Nephron progenitor cell (in vitro differentiated cells): ENCODE measurements around the gene TMBIM4.

Experiments
- DNase-seq: peaks from one replicate; pipeline ENCODE4 v3.0.0; 2021
- H3K27ac Mint-ChIP-seq: 2 replicates; pipeline ENCODE4 v1.8.0; 2021; ENCODE audit warnings: mild to moderate bottlenecking, moderate library complexity, mixed read lengths
- H3K27me3 Mint-ChIP-seq: 2 replicates; pipeline ENCODE4 v1.8.0; 2021; ENCODE audit warnings: mild to moderate bottlenecking, low read depth, mixed read lengths; ENCODE audit not compliant: poor library complexity
- H3K36me3 Mint-ChIP-seq: 2 replicates; pipeline ENCODE4 v1.8.0; 2021; ENCODE audit warnings: low read depth, mixed read lengths
- H3K4me1 Mint-ChIP-seq: 2 replicates; pipeline ENCODE4 v1.8.0; 2021; ENCODE audit warnings: mixed read lengths
- H3K4me3 Mint-ChIP-seq: 2 replicates; pipeline ENCODE4 v1.8.0; 2021; ENCODE audit warnings: mild to moderate bottlenecking, moderate library complexity, mixed read lengths
- H3K9me3 Mint-ChIP-seq: 2 replicates; pipeline ENCODE4 v1.8.0; 2021; ENCODE audit warnings: mild to moderate bottlenecking, moderate library complexity, mixed read lengths
- TF ChIP-seq, protein P1 (sequence below): fragments of 200-600 bp; sonication (generic); IDR thresholded peaks from 2 replicates; pipeline ENCODE4 v1.5.0; 2021; ENCODE audit warnings: antibody characterized with exemption

Gene TMBIM4

DNA sequence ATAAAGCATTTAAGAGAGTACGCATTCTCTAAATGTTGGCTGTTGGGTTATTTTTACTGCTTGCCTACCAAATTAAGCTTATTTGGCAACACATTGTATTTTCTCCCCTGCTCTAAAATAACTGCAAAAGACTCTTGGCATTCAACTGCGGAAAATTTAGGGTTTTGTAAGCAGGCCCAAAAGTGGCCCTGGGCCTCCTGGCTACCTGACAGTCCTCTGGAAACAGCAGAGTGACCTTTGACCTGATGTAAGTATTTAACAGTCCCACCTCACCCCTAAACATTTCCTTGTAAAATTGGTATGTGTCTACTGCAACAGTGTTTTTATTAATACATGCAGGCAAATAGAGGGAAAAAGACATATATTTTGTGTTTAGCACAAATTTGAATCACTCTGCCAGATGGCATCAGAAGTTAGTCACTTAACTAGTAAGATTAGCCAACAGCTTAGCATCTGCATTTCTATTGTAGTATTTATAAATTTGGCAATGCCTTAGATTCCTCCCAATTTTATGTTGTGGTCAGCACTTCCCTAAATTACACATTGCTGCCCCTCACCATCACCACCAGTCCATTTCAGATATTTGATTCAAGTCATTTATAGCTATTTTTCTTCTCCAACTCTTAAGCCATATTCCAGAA is 50.4 kb downstream of the TMBIM4 start:
- Mint-ChIP-seq H3K36me3 (peaks cover 32% of the 10 kb centered on the region), H3K27ac (no peak overlapping the region), H3K27me3 (no peaks in the 10 kb centered on the region), H3K9me3 (peaks cover 13% of the 10 kb centered on the region), H3K4me3 (no peak overlapping the region), H3K4me1 (peaks cover 19% of the 10 kb centered on the region)
- DNase-seq: no peak
- TF ChIP-seq, protein P1, sequence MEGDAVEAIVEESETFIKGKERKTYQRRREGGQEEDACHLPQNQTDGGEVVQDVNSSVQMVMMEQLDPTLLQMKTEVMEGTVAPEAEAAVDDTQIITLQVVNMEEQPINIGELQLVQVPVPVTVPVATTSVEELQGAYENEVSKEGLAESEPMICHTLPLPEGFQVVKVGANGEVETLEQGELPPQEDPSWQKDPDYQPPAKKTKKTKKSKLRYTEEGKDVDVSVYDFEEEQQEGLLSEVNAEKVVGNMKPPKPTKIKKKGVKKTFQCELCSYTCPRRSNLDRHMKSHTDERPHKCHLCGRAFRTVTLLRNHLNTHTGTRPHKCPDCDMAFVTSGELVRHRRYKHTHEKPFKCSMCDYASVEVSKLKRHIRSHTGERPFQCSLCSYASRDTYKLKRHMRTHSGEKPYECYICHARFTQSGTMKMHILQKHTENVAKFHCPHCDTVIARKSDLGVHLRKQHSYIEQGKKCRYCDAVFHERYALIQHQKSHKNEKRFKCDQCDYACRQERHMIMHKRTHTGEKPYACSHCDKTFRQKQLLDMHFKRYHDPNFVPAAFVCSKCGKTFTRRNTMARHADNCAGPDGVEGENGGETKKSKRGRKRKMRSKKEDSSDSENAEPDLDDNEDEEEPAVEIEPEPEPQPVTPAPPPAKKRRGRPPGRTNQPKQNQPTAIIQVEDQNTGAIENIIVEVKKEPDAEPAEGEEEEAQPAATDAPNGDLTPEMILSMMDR: no peak

DNA sequence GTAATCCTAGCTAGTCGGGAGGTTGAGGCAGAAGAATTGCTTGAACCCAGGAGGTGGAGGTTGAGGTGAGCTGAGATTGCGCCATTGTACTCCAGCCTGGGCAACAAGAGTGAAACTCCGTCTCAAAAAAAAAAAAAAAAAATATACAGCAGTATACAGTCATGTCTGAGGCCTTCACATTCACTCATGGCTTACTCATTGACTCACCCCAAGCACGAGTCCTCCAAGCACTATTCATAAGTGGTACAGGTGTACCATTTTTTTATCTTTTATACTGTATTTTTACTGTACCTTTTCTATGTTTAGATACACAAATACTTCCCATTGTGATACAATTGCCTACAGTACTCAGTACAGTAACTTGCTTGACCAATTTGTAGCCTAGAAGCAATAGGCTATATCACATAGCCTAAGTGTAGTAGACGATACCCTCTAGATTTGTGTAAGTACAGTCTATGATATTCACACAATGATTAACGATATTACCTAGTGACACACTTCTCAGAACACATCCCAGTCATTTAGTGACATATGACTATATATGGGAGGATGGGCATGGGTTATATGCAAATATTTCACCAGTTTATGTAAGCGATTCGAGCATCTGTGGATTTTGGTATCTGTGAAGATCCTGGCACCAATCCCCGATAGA is 51.4 kb downstream of the TMBIM4 start:
- H3K4me1 Mint-ChIP-seq: peaks cover 19% of the 10 kb centered on the region
- no peak overlapping the region for H3K4me3 Mint-ChIP-seq
- no peaks in the 10 kb centered on the region for H3K27me3 Mint-ChIP-seq
- no peak for DNase-seq
- TF ChIP-seq, protein P1: no peak
- no peak overlapping the region for H3K27ac Mint-ChIP-seq
- peaks cover 28% of the 10 kb centered on the region for H3K36me3 Mint-ChIP-seq
- peaks cover 23% of the 10 kb centered on the region for H3K9me3 Mint-ChIP-seq

DNA sequence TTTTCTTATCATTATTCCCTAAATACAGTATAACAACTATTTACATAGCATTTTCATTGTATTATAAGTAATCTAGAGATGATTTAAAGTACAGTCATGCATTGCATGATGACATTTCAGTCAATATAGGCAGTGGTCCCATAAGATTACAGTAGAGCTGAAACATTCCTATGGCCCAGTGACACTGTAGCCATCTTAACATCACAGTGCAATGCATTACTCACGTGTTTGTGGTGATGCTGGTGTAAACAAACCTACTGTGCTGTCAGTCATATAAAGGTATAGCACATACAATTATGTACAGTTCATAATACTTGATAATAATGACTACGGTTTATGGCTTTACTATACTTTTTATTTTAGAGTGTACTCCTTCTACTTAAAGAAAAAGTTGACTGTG is 52.6 kb downstream of the TMBIM4 start:
- H3K36me3 Mint-ChIP-seq: peaks cover 20% of the 10 kb centered on the region
- no peak for DNase-seq
- no peak overlapping the region for H3K4me3 Mint-ChIP-seq
- TF ChIP-seq, protein P1: no peak
- peaks cover 31% of the 10 kb centered on the region for H3K9me3 Mint-ChIP-seq
- H3K27ac Mint-ChIP-seq: no peak overlapping the region
- H3K27me3 Mint-ChIP-seq: no peaks in the 10 kb centered on the region
- H3K4me1 Mint-ChIP-seq: peaks cover 27% of the 10 kb centered on the region

DNA sequence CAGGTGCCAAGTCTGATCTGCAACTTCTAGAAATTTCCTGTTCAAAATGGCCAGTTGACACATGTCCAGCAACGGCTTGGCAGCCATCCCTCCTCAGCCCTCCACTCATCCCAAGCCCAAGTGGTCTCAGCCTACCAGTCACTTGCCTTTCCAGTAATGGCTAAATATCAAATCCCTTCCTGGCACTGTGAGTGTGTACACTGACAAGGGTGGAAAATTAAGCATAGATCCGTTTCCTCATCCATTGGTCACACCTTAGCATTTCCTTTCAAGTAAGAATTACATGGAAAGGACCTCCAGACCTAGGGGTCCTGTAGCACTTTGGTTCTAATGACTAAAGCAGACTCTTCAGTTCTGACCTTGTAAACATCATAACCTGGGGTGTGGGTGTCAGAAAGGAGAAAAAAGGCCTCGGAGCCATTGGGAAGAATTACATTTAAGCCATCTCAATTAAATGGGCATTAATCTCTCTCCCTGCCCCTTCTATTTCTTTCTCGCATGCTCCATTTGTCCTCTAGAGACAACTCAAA is 54.7 kb downstream of the TMBIM4 start:
- peak overlapping the region; percentile 9 for H3K4me3 Mint-ChIP-seq
- peaks cover 33% of the 10 kb centered on the region for H3K9me3 Mint-ChIP-seq
- H3K27me3 Mint-ChIP-seq: no peaks in the 10 kb centered on the region
- peaks cover 14% of the 10 kb centered on the region for H3K36me3 Mint-ChIP-seq
- TF ChIP-seq, protein P1: no peak
- DNase-seq: no peak
- peak overlapping the region; percentile 36 for H3K27ac Mint-ChIP-seq
- peaks cover 45% of the 10 kb centered on the region for H3K4me1 Mint-ChIP-seq

DNA sequence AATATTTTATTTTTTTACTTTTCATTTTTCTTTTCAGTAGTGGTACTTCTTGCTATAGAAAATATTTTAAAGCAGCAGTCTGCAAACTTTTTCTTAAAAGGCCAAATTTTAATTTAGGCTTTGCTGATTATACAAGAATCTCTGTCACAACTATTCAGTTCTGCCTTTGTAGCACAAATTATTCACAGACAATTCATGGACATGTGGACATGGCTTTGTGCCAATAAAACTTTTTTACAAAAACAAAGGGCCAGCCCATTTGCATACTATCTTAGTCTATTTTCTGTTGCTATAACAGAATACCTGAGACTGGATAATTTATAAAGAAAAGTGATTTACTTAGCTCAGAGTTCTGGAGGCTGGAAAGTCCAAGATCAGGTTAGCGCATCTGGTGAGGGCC is 56.3 kb downstream of the TMBIM4 start:
- DNase-seq: no peak
- Mint-ChIP-seq H3K36me3 (peaks cover 14% of the 10 kb centered on the region), H3K4me3 (no peak overlapping the region), H3K9me3 (peaks cover 33% of the 10 kb centered on the region), H3K27ac (no peak overlapping the region), H3K4me1 (peaks cover 48% of the 10 kb centered on the region), H3K27me3 (no peaks in the 10 kb centered on the region)
- TF ChIP-seq, protein P1: no peak

DNA sequence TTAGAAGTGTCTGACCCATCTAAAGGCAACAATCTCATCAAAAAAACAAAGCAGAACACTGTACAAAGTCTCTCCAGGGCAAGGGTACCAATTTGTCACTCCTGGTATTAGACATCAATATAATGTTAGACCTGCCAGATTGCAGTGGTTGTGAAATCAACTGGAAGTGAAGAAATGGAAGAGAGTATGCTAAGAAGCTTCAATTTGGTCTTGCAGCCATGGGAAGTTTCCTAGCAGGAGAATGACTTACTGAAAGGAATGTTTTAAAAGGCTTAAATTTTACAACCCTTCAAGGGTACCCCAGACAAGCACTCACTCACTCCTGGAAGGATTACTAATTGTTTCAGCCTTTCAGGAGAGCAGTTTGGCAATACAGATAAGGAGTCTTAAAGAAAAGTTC is 58.2 kb downstream of the TMBIM4 start:
- TF ChIP-seq, protein P1: no peak
- Mint-ChIP-seq H3K27ac (peak overlapping the region; percentile 60), H3K4me1 (peaks cover 63% of the 10 kb centered on the region), H3K27me3 (peaks cover 4% of the 10 kb centered on the region), H3K4me3 (peak overlapping the region; percentile 28), H3K36me3 (peaks cover 10% of the 10 kb centered on the region), H3K9me3 (peaks cover 33% of the 10 kb centered on the region)
- DNase-seq: no peak
